GM23338 (cell line): ENCODE measurements around the gene PCSK1N.

ENCODE experiments used
- CREB1 ChIP-seq: fragments of 250-450 bp; sonication (Bioruptor Pico); IDR thresholded peaks from 2 replicates; pipeline ENCODE4 v1.5.0; 2020; ENCODE audit warnings: low read depth, mild to moderate bottlenecking, moderate library complexity
- EZH2 ChIP-seq: fragments of 200-600 bp; sonication (generic); IDR thresholded peaks from one replicate; pipeline ENCODE4 v1.8.0; 2017; ENCODE audit warnings: antibody characterized with exemption, mild to moderate bottlenecking, low read depth; ENCODE audit not compliant: unreplicated experiment
- EZH2phosphoT487 ChIP-seq: fragments of 200-600 bp; sonication (generic); IDR thresholded peaks from one replicate; pipeline ENCODE4 v1.8.1; 2018; ENCODE audit warnings: antibody characterized with exemption; ENCODE audit not compliant: unreplicated experiment
- JUNB ChIP-seq: IDR thresholded peaks from one replicate; pipeline ENCODE4 v1.6.1; 2016; ENCODE audit warnings: antibody characterized with exemption; ENCODE audit not compliant: unreplicated experiment
- POLR2AphosphoS5 ChIP-seq: IDR thresholded peaks from 2 replicates; pipeline ENCODE4 v1.6.1; 2016; ENCODE audit warnings: antibody characterized with exemption, low read depth
- ZNF114 ChIP-seq: fragments of 250-450 bp; sonication (Bioruptor Pico); IDR thresholded peaks from 2 replicates; pipeline ENCODE4 v1.5.0; 2020; ENCODE audit warnings: mild to moderate bottlenecking, moderate library complexity
- ZNF331 ChIP-seq: fragments of 250-450 bp; sonication (Bioruptor Pico); IDR thresholded peaks from 2 replicates; pipeline ENCODE4 v1.5.0; 2020; ENCODE audit warnings: low read depth, mild to moderate bottlenecking, moderate library complexity
- TF ChIP-seq, protein P1 (sequence below), 2 experiments: fragments of 200-600 bp in 1 of 2; sonication (generic) in 1 of 2; conservative IDR thresholded peaks; 2 replicates each; pipeline versions ENCODE4 v1.5.1 to v1.6.1; 2016 to 2017; ENCODE audit warnings: antibody characterized with exemption in 2 of 2, low read depth in 2 of 2, mild to moderate bottlenecking in 2 of 2, moderate library complexity in 1 of 2
- TF ChIP-seq, protein P2 (sequence below): IDR thresholded peaks from one replicate; pipeline ENCODE4 v1.6.1; 2018; ENCODE audit warnings: antibody characterized with exemption; ENCODE audit not compliant: unreplicated experiment

DNA sequence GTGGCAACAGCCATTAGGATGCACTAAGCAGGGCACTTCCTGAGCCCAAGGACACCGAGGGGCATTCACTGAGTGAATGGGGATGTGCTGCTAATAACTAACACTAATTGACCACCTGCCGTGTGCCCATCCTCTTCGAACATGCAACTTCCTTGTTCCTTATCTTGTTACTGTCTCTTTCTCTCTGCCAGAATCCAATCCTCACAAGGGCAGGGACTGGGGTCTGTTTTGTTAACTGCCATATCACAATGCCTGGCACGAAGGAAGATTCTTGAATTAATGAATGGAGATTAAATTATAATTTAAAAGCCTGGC, 7.8 kb downstream of the PCSK1N start:
- TF ChIP-seq, protein P1, sequence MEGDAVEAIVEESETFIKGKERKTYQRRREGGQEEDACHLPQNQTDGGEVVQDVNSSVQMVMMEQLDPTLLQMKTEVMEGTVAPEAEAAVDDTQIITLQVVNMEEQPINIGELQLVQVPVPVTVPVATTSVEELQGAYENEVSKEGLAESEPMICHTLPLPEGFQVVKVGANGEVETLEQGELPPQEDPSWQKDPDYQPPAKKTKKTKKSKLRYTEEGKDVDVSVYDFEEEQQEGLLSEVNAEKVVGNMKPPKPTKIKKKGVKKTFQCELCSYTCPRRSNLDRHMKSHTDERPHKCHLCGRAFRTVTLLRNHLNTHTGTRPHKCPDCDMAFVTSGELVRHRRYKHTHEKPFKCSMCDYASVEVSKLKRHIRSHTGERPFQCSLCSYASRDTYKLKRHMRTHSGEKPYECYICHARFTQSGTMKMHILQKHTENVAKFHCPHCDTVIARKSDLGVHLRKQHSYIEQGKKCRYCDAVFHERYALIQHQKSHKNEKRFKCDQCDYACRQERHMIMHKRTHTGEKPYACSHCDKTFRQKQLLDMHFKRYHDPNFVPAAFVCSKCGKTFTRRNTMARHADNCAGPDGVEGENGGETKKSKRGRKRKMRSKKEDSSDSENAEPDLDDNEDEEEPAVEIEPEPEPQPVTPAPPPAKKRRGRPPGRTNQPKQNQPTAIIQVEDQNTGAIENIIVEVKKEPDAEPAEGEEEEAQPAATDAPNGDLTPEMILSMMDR (conservative IDR thresholded peaks at IDR 0.05; ENCODE audit: low read depth in 2 of 2) = no peak
- TF ChIP-seq EZH2phosphoT487 = no peak
- TF ChIP-seq EZH2 = no peak
- no peak for TF ChIP-seq ZNF114 (CRISPR knock-in tag)
- TF ChIP-seq CREB1 = no peak
- TF ChIP-seq ZNF331 (CRISPR knock-in tag) = no peak
- TF ChIP-seq JUNB = no peak
- TF ChIP-seq, protein P2, sequence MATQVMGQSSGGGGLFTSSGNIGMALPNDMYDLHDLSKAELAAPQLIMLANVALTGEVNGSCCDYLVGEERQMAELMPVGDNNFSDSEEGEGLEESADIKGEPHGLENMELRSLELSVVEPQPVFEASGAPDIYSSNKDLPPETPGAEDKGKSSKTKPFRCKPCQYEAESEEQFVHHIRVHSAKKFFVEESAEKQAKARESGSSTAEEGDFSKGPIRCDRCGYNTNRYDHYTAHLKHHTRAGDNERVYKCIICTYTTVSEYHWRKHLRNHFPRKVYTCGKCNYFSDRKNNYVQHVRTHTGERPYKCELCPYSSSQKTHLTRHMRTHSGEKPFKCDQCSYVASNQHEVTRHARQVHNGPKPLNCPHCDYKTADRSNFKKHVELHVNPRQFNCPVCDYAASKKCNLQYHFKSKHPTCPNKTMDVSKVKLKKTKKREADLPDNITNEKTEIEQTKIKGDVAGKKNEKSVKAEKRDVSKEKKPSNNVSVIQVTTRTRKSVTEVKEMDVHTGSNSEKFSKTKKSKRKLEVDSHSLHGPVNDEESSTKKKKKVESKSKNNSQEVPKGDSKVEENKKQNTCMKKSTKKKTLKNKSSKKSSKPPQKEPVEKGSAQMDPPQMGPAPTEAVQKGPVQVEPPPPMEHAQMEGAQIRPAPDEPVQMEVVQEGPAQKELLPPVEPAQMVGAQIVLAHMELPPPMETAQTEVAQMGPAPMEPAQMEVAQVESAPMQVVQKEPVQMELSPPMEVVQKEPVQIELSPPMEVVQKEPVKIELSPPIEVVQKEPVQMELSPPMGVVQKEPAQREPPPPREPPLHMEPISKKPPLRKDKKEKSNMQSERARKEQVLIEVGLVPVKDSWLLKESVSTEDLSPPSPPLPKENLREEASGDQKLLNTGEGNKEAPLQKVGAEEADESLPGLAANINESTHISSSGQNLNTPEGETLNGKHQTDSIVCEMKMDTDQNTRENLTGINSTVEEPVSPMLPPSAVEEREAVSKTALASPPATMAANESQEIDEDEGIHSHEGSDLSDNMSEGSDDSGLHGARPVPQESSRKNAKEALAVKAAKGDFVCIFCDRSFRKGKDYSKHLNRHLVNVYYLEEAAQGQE = no peak
- TF ChIP-seq POLR2AphosphoS5 = no peak
